Left kidney (tissue), 2 donors: Measurements from ENCODE around the gene RP2. TPM values are rescaled to one million over a fixed set of nuclear protein-coding genes. Genes with fewer than 3 reads are reported as not detected.

Source experiments
- DNase-seq: peaks from one replicate; pipeline ENCODE4 v3.0.0-alpha.2; 2013
- polyA plus RNA-seq: library from polyadenylated mRNA; unstranded; fragments of 120-200 nt; gene quantifications from one replicate; pipeline ENCODE4 v1.2.1, GENCODE V29; 2013; ENCODE audit not compliant: insufficient read length

The RP2 gene
- polyA plus RNA-seq, 1 donor = 15.5 TPM

DNA sequence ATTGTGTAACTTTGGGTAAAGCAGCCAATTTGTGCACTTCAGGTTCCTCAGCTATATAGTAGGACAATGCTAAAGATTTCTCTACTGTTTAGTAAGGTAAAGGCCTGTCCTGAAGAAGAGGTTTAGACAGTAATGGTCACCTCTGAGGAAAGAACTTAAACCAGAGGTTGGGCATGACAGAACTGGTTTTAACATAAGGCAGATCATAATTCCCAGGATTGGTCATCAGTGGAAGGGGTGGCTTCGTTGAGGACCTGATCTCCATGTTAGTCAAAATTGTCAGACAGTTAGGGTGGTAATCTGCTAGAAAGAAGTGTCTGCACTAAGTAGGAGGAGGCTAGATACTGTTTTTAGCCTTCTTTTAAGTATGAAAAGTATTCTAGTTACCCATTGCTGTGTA lies 4.1 kb downstream of the RP2 start:
- no peak for DNase-seq

DNA sequence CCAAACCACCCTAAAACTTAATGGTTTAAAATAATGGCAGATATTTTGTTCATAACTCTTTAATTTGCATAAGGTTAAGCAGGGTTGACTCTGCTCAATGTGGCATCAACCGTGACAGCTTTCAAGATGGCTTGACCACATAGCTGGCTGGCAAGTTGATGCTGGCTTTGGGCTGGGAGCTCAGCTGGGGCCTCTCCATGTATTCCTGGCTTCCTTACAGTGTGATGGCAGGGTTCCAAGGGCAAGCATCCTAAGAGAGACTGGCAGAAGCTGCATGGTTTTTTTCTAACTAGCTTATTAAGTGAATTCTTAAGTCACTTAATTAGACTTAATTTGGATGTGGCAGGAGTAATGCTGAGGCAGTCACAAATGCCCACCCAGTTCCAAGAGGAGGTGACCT lies 4.5 kb downstream of the RP2 start:
- no peak for DNase-seq

DNA sequence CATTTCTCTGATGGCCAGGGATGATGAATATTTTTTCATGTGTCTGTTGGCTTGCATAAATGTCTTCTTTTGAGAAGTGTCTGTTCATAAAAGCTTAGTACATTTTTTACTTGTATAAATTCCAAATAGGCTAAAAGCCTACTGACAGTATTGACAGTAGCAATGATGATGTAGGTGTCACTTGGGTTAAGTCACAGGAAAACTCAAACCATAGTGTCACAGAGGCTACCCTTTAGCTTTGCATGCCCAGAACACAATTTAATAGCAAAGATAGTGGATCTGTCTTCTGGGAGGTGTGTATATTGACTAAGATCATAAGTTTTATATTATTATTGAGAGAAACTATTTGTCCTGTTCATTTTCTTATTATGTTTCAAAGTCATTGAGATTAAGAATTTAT lies 8.1 kb downstream of the RP2 start:
- DNase-seq = no peak

DNA sequence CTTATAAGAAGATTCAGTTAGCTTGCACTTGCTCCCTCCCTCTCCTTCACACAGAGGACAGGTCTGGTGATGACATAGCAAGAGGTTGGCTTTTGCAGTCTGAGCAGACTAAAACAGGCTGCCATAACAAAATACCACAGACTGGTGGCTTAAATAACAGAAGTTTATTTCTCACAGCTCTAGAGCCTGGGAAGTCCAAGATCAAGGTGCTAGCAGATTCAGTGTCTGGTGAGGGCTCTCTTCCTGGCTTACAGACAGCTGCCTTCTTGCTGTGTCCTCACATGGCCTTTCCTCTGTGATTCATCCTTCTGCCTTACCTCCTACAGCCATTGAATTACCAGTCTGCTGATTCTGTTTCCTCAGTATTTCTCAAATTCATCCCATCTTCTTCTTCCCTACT lies 13.1 kb downstream of the RP2 start:
- DNase-seq = no peak

DNA sequence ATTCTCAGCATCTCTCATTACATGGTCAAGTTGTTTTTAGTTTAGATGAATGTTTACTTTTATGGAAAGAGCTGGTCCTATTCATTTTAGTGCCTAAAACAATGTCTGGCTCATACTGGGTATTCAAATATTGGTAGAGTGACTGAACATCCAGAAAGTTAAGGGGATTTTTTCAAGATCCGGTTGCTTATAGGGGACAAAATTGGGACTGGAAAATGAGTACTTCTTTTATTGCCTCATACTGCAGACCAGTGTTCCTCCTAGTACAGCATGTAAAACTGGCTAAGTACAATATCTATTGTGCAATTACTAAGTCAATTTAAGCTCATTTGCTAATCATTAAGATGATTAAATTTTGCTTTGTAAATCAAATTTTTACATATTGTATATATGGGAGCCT lies 13.9 kb downstream of the RP2 start:
- no peak for DNase-seq

DNA sequence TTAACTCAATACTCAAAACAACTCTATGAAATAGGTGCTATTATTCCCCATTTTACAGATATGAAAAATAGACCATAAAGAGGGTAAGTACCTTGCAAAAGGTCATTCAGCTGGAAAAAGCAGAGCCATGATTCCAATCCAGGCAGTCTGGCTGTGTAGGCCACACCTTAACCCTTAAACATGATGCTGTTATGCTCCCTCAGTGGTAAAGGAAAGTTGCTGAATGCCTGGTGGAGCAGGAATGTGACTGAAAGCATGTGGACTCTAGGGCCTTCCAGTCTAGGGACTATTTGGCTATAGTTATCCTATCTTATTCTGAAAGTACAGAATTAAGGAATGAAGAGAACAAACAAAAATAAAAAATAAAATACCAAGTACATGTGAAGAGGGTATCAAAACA lies 19.6 kb downstream of the RP2 start:
- DNase-seq = no peak

DNA sequence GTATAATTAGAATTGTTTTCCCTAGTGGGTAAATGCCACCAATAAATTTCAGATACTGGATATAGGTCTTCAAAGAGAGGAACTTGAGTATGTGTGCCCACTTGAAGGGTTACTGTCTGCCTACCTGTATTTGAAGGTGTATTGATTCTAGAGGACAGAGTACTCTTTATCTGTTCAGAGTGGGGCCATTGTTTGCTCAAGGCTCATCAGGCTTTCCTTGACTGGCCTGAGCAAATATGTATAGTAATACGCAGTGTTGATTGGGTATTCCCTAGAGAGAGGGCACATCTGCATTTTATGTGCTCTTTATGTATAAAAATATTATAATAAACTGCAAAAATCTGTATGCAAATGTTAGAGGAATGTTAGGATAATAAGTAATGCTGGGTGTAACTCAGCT lies 23.7 kb downstream of the RP2 start:
- DNase-seq = no peak

DNA sequence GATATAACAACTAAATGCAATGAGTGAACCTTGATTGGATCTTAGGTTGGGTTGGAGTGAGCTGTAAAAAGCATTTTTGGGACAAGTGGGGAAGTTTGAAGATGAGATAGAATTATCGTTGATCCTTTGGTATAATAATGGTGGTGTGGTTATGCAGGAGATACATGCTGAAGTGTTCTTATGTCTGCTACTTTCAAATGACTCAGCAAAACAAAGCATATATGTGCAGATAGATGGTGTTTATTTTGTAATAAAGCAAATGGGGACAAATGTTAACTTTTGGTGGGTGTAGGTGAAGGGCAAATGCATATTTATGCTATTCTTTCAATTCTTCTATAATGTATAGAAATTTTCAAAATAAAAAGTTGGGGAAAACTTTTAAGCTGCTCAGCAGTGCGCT lies 26.2 kb downstream of the RP2 start:
- no peak for DNase-seq

DNA sequence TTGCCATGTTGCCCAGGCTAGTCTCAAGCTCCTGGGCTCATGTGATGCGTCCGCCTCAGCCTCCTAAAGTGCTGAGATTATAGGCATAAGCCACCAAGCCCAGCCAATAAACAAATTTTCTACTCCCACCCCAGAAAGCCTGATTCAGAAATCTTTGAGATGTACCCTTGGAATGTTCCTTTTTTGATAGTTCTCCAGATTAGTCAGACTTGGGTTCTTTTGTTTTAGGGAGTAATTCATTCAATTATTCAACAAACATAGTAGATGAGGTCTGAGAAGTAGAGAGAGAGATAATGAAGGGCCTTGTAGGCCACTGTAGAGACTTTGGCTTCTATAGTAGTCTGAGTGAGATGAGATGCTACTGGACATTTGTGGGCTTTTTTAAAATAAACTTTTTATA lies 27.8 kb downstream of the RP2 start:
- no peak for DNase-seq

DNA sequence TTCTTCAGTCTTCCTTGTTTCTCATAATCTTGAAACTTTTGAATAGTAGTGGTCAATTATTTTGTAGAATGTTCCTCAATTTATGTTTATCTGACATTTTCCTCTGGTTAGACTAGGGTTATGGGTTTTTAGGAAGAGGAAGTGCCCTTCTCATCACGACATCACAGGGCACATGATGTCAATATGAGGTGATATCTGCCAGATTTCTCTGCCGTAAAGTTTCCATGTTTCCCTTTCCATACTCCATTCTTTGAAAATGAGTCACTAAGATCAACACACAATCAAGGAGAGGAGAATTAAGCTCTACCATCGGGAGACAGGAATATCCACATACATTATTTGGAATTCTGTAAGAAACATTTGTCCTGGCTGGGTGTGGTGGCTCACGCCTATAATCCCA lies 28.4 kb downstream of the RP2 start:
- no peak for DNase-seq

DNA sequence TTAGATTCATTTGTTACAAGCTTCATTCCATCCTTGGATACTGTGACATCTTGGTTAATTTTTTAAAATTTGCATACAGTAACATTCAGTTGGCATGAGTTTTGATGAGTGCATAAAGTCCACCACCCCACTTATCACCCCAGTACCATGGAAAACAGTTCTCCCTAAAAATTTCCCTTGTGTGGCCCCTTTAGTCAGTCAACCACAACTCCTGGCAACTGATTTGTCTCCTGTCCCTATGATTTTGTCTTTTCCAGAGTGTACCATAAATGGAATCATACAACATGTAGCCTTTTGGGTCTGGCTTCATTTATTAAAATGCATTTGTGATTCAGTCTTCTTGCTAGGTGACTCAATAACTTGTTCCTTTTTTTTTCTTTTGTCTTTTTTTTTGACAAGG lies 29.9 kb downstream of the RP2 start:
- no peak for DNase-seq

DNA sequence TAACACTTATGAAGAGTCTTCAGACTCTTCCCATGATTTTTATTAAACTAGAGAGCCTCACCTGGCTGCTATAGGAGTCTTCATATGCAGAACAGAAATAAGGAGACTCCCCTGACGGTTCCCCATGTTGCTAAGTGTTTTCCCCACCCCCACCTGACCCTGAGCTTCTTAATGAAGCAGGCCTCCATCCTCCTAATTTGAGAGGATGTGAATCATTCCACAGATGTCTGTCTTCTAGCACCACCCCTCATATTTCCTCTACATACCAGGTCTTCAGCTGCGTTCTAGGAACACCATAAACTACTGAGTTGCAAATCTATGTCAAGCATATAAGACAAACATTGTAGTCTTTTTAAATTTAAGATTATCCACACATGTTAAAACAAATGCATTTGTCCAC lies 36.9 kb downstream of the RP2 start:
- DNase-seq = no peak

DNA sequence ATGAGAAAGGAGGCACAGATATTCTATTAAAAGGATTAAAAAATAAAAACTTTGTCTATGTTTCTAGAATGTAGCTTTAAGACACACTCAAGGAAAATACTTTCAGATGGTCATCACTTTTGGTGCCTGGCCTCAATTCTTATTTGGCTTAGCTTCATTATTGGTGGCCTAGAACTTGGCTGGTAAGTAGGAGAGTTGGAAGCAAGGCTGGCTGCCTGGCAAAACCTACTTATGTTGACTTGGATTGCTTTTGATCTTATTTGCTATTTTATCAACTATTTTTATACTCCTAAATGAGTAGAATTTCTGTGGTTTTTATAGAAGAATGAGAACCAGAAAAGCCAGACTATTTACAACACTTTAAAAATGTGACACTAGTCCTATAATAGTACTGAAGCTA lies 40.1 kb downstream of the RP2 start:
- DNase-seq = no peak

DNA sequence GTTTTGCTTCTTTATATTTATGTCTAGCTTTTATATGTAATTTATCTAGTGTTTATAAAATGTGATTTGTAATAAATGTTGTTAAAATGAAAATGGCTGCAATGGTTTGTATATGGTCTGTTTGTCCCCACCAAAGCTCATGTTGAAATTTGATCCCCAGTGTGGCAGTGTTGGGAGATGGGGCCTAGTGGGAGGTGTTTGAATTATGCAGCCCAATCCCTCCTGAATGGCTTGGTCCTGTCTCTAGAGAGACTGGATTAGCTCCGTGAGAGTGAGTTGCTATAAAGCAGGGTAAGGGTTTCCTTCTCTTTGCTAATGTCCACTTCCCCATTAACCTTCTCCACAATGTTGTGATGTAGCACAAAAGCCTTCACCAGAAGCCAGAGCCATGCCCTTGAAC lies 45.4 kb downstream of the RP2 start:
- DNase-seq = no peak

DNA sequence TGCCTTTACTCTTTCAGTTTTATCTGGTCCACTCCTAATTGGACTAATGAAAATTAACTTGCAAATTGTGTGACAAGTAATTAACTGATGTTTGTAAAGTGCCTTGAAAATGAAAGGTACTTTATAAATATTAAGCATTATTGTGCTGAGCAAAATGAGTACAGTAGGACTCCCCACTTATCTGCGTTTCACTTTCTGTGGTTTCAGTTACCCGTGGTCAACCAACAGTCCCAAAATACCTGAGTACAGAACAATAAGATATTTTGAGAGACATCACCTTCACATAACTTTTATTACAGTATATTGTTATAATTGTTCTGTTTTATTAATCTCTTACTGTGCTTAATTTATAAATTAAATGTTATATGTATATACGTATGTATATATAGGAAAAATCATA lies 48.0 kb downstream of the RP2 start:
- DNase-seq = no peak

DNA sequence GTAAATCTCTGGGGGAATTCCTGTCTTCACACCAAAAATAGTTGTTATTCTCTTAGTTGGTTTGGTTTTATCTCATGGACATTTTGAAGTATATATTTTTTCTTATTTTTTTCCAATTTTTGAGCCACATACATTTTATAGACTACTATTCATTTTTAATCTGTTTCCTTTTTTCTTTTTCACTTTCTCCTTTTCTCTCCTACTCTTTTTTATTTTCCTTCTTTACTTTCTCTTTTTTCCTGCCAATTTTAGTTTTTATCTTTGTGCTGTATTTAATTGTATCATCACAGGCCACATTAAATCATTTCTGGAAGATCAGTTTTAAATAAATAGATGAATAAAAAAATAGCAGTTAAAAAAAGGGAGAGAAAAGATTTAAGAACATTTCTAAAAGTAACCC lies 61.4 kb downstream of the RP2 start:
- no peak for DNase-seq

DNA sequence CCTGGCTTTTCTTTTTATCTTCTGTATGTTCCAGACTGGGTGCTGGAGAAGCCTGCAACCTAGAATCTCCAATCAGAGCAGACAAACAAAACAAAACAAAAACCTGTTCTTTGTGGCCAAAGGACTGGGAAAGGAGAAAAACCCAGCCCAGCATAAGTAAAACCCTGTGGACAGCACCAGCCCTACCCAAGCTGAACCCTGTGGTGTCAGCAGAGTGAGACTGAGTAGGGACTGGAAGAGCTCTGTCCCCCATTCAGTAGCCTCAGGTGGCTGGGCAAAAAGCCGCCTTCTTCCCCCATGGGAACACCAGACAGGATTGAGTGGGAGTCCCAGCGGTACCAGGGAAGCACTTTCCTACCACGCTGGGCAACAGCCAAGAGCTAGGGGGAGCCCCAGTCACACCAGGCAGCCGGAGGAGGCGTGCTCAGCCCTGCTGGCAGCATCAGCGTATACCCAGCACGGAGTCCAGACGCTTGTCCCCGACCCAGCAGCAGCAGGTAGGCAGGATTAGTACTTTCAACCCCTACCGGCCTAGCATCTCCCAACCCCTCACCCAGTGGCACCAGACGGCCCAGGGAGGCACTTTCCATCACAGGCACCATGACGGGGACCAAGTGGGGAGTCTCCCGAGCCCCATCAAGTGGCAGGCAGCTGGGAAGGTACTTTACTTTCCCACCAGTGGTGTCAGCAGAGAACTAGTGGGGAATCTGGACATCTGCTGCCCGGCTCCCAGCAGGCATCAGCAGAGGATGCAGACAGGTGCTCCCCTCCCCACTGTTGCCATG lies 66.8 kb downstream of the RP2 start:
- DNase-seq = peak; percentile 57

DNA sequence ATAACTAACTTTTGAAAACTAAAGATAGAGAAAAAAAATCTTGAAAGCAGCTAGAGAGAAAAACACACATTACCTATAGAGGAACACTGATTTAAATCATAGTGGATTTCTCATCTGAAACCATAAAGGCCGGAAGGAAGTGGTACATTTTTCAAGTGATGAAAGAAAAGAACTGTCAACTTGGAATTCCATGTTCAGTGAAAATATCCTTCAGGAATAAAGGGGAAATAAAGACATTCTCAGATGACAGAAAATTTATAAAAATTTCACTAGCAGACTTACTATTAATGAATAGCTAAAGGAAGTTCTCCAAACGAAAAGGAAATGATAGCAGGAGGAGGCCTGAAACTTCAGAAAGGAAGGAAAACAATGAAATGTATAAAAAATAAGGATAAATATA lies 67.8 kb downstream of the RP2 start:
- no peak for DNase-seq

DNA sequence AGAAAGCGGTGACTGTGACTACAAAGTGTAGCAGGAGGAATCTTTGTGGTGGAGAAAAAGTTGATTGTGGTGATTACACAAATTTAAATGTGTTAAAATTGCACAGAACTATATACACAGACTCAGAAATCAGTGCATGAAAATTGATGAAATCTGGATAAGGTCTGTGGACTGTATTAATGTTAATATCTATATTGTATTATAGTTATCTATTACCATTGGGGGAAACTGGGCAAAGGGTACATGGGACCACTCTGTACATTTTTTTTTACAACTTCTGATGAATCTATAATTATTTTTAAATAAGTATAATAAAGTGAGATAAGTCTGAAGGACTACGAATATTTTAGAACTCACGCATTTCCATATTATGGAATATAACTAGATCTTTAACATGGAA lies 73.6 kb downstream of the RP2 start:
- no peak for DNase-seq

DNA sequence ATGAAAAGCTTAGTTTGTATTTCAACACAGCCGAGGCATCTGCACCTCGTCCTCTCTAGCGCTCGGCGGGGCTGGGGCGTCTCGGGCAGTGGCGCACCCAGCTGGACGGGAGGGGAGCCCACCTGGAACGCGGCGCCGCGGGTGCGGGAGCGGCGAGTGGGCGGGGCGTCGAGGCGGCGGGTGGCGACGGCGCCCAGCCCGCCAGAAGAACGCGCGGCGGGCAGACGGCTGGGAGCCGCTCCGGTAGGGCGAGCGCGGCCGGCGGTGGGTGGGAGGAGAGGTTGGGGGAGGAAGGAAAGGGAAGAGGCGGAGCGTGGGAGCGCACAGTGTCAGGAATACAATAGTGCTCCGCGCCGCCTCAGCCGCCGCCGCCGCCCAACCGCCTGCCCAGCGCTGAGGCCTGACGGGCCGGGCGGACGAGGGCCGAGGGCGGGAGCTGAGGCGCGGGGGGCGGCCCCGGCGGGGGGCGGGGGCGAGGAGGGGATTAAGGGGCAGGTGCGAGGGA lies 75.3 kb downstream of the RP2 start, which contains the start of gene JADE3:
Gene JADE3, plus strand, starts transcription at position 324 of the 505 bp plus-strand sequence. CDS start 72,474 bp downstream, outside the sequence.
- peak; percentile 72 for DNase-seq

DNA sequence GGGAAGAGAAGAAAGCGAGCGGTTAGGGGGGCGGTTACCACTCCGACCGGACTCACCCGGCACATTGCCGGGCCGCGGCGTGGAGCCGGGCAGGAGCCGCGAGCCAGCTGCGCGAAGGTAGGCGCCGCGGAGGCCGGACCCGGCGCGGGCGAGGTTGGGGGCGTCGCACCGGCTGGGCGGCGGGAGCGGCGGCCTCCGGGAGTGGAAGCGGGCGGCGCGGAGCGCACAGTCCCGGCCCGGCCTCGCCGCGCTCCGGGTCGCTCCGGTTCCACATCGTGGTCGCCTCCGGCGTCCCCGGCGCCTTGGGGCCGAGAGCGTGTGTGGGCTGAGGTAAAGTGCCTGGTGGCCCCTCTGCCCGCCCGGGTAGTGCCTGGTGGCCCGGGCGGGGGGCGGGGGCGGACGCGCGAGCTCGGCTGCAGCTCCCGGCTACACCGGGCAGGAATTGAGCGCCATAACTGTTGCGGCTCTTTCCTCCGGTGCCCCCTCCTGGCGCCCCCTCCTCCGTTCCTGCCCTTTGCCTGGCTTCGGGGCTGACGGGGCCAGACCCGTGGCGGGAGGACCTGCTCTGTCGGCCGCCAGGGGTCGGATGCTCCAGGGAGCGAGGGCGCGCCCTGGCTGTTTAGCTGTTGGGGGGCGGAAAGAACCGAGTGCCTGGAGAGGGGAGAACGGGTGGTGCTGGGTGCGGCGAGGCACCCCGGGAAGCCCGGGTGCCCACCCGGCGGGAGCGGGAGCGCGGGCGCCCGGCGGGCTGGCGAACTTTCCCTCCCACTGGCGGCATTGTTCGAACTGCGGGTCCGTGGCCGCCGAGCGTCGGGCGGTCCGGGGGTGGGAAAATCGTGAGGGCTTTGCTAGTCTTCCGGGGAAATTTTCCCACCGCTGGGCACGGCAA lies 76.0 kb downstream of the RP2 start:
- DNase-seq = no peak

DNA sequence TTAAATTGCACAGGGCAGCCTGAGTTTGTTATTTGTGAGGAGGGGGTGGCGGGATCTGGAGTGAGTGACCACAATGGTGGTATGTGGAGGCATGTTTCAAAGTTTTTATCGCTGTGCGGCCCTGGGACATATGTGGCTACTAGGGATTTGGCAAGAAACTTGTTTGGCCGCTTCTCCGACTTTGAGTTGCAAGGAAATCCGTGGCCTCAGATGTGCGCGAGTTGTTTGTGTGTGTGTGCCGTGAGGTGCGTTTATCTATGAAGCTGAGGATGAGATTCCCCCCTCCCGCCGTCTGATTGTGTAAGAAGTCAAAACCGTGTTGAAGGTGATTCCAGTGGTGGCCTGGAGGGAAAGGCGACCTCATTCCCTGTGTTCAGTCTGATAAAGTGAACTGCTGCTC lies 76.8 kb downstream of the RP2 start:
- DNase-seq = no peak

DNA sequence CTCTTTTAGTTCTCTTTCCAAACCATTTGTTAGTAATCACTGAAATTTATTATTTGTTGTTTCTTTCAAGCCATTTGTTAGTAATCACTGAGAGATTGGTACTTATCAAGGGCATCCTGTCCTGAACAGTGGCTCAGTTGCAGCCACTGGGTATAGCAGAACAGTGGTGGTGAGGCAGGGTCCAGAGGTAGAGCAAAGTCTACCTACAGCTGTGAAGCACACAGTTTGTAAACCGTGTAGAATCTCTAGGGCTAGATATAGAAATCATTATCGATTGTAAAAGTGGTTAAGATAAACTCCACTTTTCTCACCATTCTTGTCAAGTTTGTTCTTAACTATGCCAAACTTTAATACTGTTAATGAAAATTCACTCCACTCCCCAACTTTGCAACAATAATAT lies 79.4 kb downstream of the RP2 start:
- no peak for DNase-seq
